GM23248 (cell line): Measurements from ENCODE around the gene UPK3A. TPM values are rescaled to one million over a fixed set of nuclear protein-coding genes. Genes with fewer than 3 reads are reported as not detected.

Source experiments
- DNase-seq: peaks from one replicate; pipeline ENCODE4 v3.0.0-alpha.2; 2015
- H2AFZ ChIP-seq: fragments of 200-600 bp; sonication (generic); 2 replicates; pipeline ENCODE4 v1.6.1; 2016; ENCODE audit warnings: antibody characterized with exemption
- H3F3A ChIP-seq: fragments of 200-600 bp; sonication (generic); 2 replicates; pipeline ENCODE4 v1.6.1; 2016; ENCODE audit warnings: mild to moderate bottlenecking, antibody characterized with exemption, mixed run types; ENCODE audit not compliant: insufficient read depth
- H3K27ac ChIP-seq: fragments of 200-600 bp; sonication (generic); 2 replicates; pipeline ENCODE4 v1.5.1; 2016; ENCODE audit warnings: mild to moderate bottlenecking
- H3K27me3 ChIP-seq: fragments of 200-600 bp; sonication (generic); replicated peaks from 2 replicates; pipeline ENCODE4 v1.6.1; 2016; ENCODE audit warnings: mild to moderate bottlenecking; ENCODE audit not compliant: insufficient read depth
- H3K36me3 ChIP-seq: fragments of 200-600 bp; sonication (generic); 2 replicates; pipeline ENCODE4 v1.6.1; 2016; ENCODE audit warnings: low read depth, mild to moderate bottlenecking
- H3K4me1 ChIP-seq: fragments of 200-600 bp; sonication (generic); 2 replicates; pipeline ENCODE4 v1.6.1; 2016; ENCODE audit warnings: mild to moderate bottlenecking; ENCODE audit not compliant: insufficient read depth
- H3K4me2 ChIP-seq: fragments of 200-600 bp; sonication (generic); one replicate; pipeline ENCODE4 v1.6.1; 2016; ENCODE audit warnings: mild to moderate bottlenecking; ENCODE audit not compliant: unreplicated experiment
- H3K4me3 ChIP-seq: fragments of 200-600 bp; sonication (generic); 2 replicates; pipeline ENCODE4 v1.5.1; 2016; ENCODE audit warnings: mild to moderate bottlenecking
- H3K79me2 ChIP-seq: fragments of 200-600 bp; sonication (generic); 2 replicates; pipeline ENCODE4 v1.6.1; 2016; ENCODE audit warnings: mild to moderate bottlenecking; ENCODE audit not compliant: insufficient read depth
- H3K9ac ChIP-seq: fragments of 200-600 bp; sonication (generic); 2 replicates; pipeline ENCODE4 v1.6.1; 2016; ENCODE audit warnings: mild to moderate bottlenecking
- H3K9me2 ChIP-seq: fragments of 200-600 bp; sonication (generic); 2 replicates; pipeline ENCODE4 v1.6.1; 2016; ENCODE audit warnings: mixed run types, mild to moderate bottlenecking, moderate library complexity; ENCODE audit not compliant: insufficient read depth
- H3K9me3 ChIP-seq: fragments of 200-600 bp; sonication (generic); one replicate; pipeline ENCODE4 v1.6.1; 2017; ENCODE audit warnings: low read depth
- H4K20me1 ChIP-seq: fragments of 200-600 bp; sonication (generic); 2 replicates; pipeline ENCODE4 v1.6.0; 2016; ENCODE audit not compliant: insufficient read depth
- EZH2 ChIP-seq: fragments of 200-600 bp; sonication (generic); IDR thresholded peaks from 2 replicates; pipeline ENCODE4 v1.6.1; 2018; ENCODE audit warnings: antibody characterized with exemption, mild to moderate bottlenecking; ENCODE audit not compliant: insufficient read depth, poor library complexity, severe bottlenecking
- EZH2phosphoT487 ChIP-seq: fragments of 200-600 bp; sonication (generic); IDR thresholded peaks from 2 replicates; pipeline ENCODE4 v1.6.1; 2018; ENCODE audit warnings: antibody characterized with exemption, moderate library complexity, mild to moderate bottlenecking, low read depth; ENCODE audit not compliant: insufficient read depth
- WGBS, 2 experiments: methylation state at CpG; one replicate each; pipeline ENCODE4 v1.1.6; 2015 to 2017; ENCODE audit warnings: low lambda C conversion rate in 2 of 2, low coverage in 1 of 2; ENCODE audit errors: missing lambda C conversion rate in 2 of 2; 5-methylcytosine and 5-hydroxymethylcytosine counted together
- in situ Hi-C: fragments of 300-500 bp; cut with MboI; formaldehyde crosslinking; loops from 2 replicates; pipeline ENCODE4 v1.15.0; 2020
- polyA plus RNA-seq: library from polyadenylated mRNA; unstranded; fragments of >200 nt; fragmentation: Nextera tagmentation; extraction: Ambion mirVana; gene quantifications from 2 replicates; pipeline ENCODE4 v1.2.1, GENCODE V29; 2016
- total RNA-seq: library from RNA; depleted of rRNA; stranded (reverse); fragments of >200 nt; shearing (Covaris generic); gene quantifications from 2 replicates; pipeline ENCODE4 v1.2.3, GENCODE V29; 2014

Gene UPK3A
- total and polyA plus RNA-seq, 2 experiments from 2014 or later, result not detected

DNA sequence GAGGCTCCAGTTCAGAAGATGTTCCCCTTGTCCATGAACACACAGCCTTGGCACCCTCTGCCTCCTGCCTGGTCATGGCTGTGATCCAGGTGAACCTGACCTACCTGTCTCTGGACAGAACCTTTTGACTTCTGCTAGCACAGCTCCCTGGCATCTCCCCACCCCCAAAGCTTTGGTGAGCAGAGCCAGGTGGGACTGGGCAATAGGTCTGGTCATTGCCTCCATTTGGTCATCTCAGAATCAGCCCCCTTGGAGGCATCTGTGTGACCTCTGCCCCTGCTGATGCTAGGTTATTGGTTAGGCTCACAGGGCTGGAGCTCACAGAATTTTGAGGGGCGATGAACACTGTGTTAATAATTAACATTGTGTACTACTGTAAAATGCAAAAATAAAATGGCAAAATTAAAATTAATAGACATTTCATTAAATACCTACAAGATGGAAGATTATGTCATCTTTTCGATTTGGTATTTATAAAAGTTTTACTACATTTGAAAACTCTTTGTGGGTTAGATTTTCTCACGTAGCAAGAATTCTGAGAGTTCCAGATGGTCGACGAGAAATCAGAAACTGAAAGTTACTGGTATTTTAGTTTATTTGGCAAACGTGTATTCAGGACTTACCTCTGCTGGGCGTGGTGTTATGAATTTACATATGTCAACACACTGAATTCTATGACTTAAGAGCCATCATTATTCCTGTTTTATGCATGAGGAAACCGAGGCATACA lies 35.8 kb upstream of the UPK3A start:
- Histone ChIP-seq H3K9me3 (no peaks in the 10 kb centered on the region), H3K36me3 (no peaks in the 10 kb centered on the region), H3K27me3 (no peaks in the 10 kb centered on the region), H3K79me2 (no peaks in the 10 kb centered on the region), H3F3A (peaks cover 14% of the 10 kb centered on the region), H3K27ac (no peak overlapping the region), H3K4me2 (no peak overlapping the region), H3K4me3 (no peak overlapping the region), H4K20me1 (no peaks in the 10 kb centered on the region), H3K9ac (no peak overlapping the region), H3K4me1 (peaks cover 14% of the 10 kb centered on the region), H2AFZ (no peak overlapping the region), H3K9me2 (no peaks in the 10 kb centered on the region)
- in situ Hi-C loops, result no loop called here
- no peak for DNase-seq
- WGBS, 2 experiments, result 70 to 78% methylated on average over 8 of the region's 8 CpGs
- TF ChIP-seq EZH2phosphoT487, result no peak
- no peak for TF ChIP-seq EZH2

- H3K36me3 ChIP-seq, result no peaks in the 10 kb centered on the region
- no peak overlapping the region for H3K4me3 ChIP-seq
- no peaks in the 10 kb centered on the region for H3K9me3 ChIP-seq
- H3K79me2 ChIP-seq, result no peaks in the 10 kb centered on the region
- H2AFZ ChIP-seq, result no peak overlapping the region
- TF ChIP-seq EZH2 (no peak), EZH2phosphoT487 (no peak)
- DNase-seq, result no peak
- peaks cover 4% of the 10 kb centered on the region for H3K4me1 ChIP-seq
- H3F3A ChIP-seq, result peaks cover 3% of the 10 kb centered on the region; the same call in 1 of the 2 replicates
- in situ Hi-C loops, result no loop called here
- no peak overlapping the region for H3K4me2 ChIP-seq
- H4K20me1 ChIP-seq, result no peaks in the 10 kb centered on the region
- H3K9me2 ChIP-seq, result no peaks in the 10 kb centered on the region
- H3K27ac ChIP-seq, result no peak overlapping the region
- 49 to 51% methylated on average over 8 of the region's 8 CpGs for WGBS, 2 experiments
- no peak overlapping the region for H3K9ac ChIP-seq
- H3K27me3 ChIP-seq, result no peaks in the 10 kb centered on the region
These were observed 32.9 kb upstream of the UPK3A start for GRCh38 chr22:45251825-45252224.

GRCh38 chr22:45253039-45253641 lies 31.6 kb upstream of the UPK3A start:
- Histone ChIP-seq H3K4me3 (no peak overlapping the region), H3F3A (no peaks in the 10 kb centered on the region), H3K4me2 (no peak overlapping the region), H3K9me2 (no peaks in the 10 kb centered on the region), H3K36me3 (no peaks in the 10 kb centered on the region), H3K9ac (no peak overlapping the region), H3K27ac (no peak overlapping the region), H3K4me1 (no peaks in the 10 kb centered on the region), H2AFZ (no peak overlapping the region), H3K9me3 (no peaks in the 10 kb centered on the region), H3K27me3 (no peaks in the 10 kb centered on the region), H3K79me2 (no peaks in the 10 kb centered on the region), H4K20me1 (no peaks in the 10 kb centered on the region)
- TF ChIP-seq EZH2phosphoT487 (no peak), EZH2 (no peak)
- DNase-seq, result no peak
- in situ Hi-C loops, result no loop called here
- 74 to 76% methylated on average over 8 to 10 of the region's 10 CpGs for WGBS, 2 experiments

GRCh38 chr22:45254388-45254787 lies 30.4 kb upstream of the UPK3A start:
- Histone ChIP-seq H2AFZ (no peak overlapping the region), H3K4me1 (no peaks in the 10 kb centered on the region), H3K79me2 (no peaks in the 10 kb centered on the region), H3K36me3 (no peaks in the 10 kb centered on the region), H3K9ac (no peak overlapping the region), H3F3A (no peaks in the 10 kb centered on the region), H3K27ac (no peak overlapping the region), H3K9me3 (no peaks in the 10 kb centered on the region), H4K20me1 (no peaks in the 10 kb centered on the region), H3K9me2 (no peaks in the 10 kb centered on the region), H3K4me3 (no peak overlapping the region), H3K4me2 (no peak overlapping the region), H3K27me3 (no peaks in the 10 kb centered on the region)
- TF ChIP-seq EZH2phosphoT487 (no peak), EZH2 (no peak)
- DNase-seq, result no peak
- in situ Hi-C loops, result no loop called here
- WGBS, 2 experiments, result 95 to 97% methylated on average over 7 of the region's 7 CpGs
